ENCODE data around the gene GNAI1.

The GNAI1 gene

DNA sequence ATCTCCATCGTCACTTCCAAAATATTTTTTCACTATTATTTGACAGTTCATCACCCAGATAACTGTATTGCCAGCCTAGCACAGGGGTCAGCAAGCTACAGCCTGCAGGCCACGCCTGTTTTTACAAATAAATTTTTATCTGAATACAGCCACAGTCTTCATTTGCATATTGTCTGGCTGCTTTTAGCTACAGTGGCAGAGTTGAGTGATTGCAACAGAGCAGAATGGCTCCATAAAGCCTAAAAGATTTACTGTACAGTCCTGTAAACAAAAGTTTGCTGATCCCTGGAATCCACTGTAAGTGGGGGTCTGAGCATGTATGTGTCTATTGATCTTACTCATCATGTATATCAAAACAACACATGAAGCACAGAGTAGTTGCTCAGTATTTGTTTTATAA is 45.9 kb upstream of the GNAI1 start:
- no peak overlapping the region for H3K4me3 ChIP-seq (ENCODE audit: low read length)
- H3K27ac ChIP-seq (ENCODE audit: low read depth, low read length): no peak overlapping the region
- no peaks in the 10 kb centered on the region for H3K27me3 ChIP-seq (ENCODE audit: control insufficient read depth, low read length)
- H3K79me2 ChIP-seq (ENCODE audit: control insufficient read depth, low read length): no peaks in the 10 kb centered on the region
- no peaks in the 10 kb centered on the region for H3F3A ChIP-seq (ENCODE audit: control insufficient read depth, insufficient read depth)
- H3K4me2 ChIP-seq (ENCODE audit: low read length): 0 out of 2 replicates have a peak overlapping the region, but pooled peaks have one; percentile 9
- H3K9me2 ChIP-seq (replicated peaks; ENCODE audit: control insufficient read depth, low read length): no peaks in the 10 kb centered on the region
- H3K9me3 ChIP-seq (ENCODE audit: control insufficient read depth, insufficient read depth, low read length): no peaks in the 10 kb centered on the region
- H4K20me1 ChIP-seq (ENCODE audit: control insufficient read depth, insufficient read depth, low read depth, low read length): no peaks in the 10 kb centered on the region
- H3K4me1 ChIP-seq (ENCODE audit: control insufficient read depth, low read length): peaks cover 5% of the 10 kb centered on the region
- H3K36me3 ChIP-seq (ENCODE audit: control insufficient read depth, low read length): no peaks in the 10 kb centered on the region
- TF ChIP-seq, protein P1, sequence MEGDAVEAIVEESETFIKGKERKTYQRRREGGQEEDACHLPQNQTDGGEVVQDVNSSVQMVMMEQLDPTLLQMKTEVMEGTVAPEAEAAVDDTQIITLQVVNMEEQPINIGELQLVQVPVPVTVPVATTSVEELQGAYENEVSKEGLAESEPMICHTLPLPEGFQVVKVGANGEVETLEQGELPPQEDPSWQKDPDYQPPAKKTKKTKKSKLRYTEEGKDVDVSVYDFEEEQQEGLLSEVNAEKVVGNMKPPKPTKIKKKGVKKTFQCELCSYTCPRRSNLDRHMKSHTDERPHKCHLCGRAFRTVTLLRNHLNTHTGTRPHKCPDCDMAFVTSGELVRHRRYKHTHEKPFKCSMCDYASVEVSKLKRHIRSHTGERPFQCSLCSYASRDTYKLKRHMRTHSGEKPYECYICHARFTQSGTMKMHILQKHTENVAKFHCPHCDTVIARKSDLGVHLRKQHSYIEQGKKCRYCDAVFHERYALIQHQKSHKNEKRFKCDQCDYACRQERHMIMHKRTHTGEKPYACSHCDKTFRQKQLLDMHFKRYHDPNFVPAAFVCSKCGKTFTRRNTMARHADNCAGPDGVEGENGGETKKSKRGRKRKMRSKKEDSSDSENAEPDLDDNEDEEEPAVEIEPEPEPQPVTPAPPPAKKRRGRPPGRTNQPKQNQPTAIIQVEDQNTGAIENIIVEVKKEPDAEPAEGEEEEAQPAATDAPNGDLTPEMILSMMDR (IDR thresholded peaks at IDR 0.05; ENCODE audit: low read depth, low read length, poor library complexity, severe bottlenecking): no peak
- no peak for TF ChIP-seq EZH2phosphoT487 (IDR thresholded peaks at IDR 0.05; ENCODE audit: borderline replicate concordance, low read length)

DNA sequence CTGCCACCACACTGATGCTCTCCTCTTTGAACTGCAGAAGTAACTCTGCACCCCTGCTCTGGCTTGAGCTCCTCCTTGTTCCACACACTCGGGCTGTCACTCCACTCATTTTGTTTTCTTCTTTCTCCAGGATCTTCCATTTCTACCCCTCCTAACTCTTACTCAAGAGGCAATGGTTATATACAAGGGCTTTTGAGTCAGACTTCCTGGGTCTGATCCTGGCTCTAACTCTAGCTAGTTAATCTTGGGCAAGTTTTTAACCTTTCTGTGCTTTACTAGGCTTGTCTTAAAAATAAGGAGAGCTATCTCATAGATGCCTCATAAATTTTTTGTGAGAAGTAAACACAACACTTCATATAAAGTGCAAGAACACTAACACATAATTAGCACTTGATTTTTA is 45.3 kb upstream of the GNAI1 start:
- H3K9me2 ChIP-seq (replicated peaks; ENCODE audit: control insufficient read depth, low read length): no peaks in the 10 kb centered on the region
- peaks cover 5% of the 10 kb centered on the region for H3K4me1 ChIP-seq (ENCODE audit: control insufficient read depth, low read length)
- H3K4me2 ChIP-seq (ENCODE audit: low read length): no peak overlapping the region
- H3K79me2 ChIP-seq (ENCODE audit: control insufficient read depth, low read length): no peaks in the 10 kb centered on the region
- no peaks in the 10 kb centered on the region for H4K20me1 ChIP-seq (ENCODE audit: control insufficient read depth, insufficient read depth, low read depth, low read length)
- no peak overlapping the region for H3K4me3 ChIP-seq (ENCODE audit: low read length)
- TF ChIP-seq, protein P1 (IDR thresholded peaks at IDR 0.05; ENCODE audit: low read depth, low read length, poor library complexity, severe bottlenecking): no peak
- no peak for TF ChIP-seq EZH2phosphoT487 (IDR thresholded peaks at IDR 0.05; ENCODE audit: borderline replicate concordance, low read length)
- no peak overlapping the region for H3K27ac ChIP-seq (ENCODE audit: low read depth, low read length)
- H3K36me3 ChIP-seq (ENCODE audit: control insufficient read depth, low read length): no peaks in the 10 kb centered on the region
- no peaks in the 10 kb centered on the region for H3K9me3 ChIP-seq (ENCODE audit: control insufficient read depth, insufficient read depth, low read length)
- H3K27me3 ChIP-seq (ENCODE audit: control insufficient read depth, low read length): no peaks in the 10 kb centered on the region
- no peaks in the 10 kb centered on the region for H3F3A ChIP-seq (ENCODE audit: control insufficient read depth, insufficient read depth)

DNA sequence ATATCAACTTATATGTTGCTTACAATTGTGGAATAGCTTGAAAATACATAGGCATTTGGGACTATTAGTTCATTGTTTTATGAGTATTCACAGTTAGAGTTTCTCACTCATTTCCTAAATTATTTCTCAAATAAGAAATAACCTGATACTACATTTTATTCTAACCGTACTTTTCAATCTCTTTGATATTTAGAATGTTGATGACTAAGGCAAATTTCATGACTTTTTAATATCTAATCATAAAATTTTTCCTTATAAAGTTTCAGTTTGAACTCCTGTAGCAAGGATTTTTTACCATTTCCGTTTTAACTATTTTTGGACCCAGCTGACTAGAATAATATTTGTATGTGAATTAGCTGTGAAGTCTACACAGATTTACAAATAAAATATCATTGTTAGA is 41.3 kb upstream of the GNAI1 start:
- TF ChIP-seq EZH2phosphoT487 (IDR thresholded peaks at IDR 0.05; ENCODE audit: borderline replicate concordance, low read length): no peak
- TF ChIP-seq, protein P1 (IDR thresholded peaks at IDR 0.05; ENCODE audit: low read depth, low read length, poor library complexity, severe bottlenecking): no peak
- Histone ChIP-seq H3K4me1 (ENCODE audit: control insufficient read depth, low read length) (peaks cover 5% of the 10 kb centered on the region), H3K79me2 (ENCODE audit: control insufficient read depth, low read length) (no peaks in the 10 kb centered on the region), H3K9me3 (ENCODE audit: control insufficient read depth, insufficient read depth, low read length) (no peaks in the 10 kb centered on the region), H3K36me3 (ENCODE audit: control insufficient read depth, low read length) (no peaks in the 10 kb centered on the region), H3K4me3 (ENCODE audit: low read length) (no peak overlapping the region), H3K9me2 (replicated peaks; ENCODE audit: control insufficient read depth, low read length) (no peaks in the 10 kb centered on the region), H3K4me2 (ENCODE audit: low read length) (no peak overlapping the region), H3K27me3 (ENCODE audit: control insufficient read depth, low read length) (no peaks in the 10 kb centered on the region), H3F3A (ENCODE audit: control insufficient read depth, insufficient read depth) (no peaks in the 10 kb centered on the region), H4K20me1 (ENCODE audit: control insufficient read depth, insufficient read depth, low read depth, low read length) (no peaks in the 10 kb centered on the region), H3K27ac (ENCODE audit: low read depth, low read length) (no peak overlapping the region)

DNA sequence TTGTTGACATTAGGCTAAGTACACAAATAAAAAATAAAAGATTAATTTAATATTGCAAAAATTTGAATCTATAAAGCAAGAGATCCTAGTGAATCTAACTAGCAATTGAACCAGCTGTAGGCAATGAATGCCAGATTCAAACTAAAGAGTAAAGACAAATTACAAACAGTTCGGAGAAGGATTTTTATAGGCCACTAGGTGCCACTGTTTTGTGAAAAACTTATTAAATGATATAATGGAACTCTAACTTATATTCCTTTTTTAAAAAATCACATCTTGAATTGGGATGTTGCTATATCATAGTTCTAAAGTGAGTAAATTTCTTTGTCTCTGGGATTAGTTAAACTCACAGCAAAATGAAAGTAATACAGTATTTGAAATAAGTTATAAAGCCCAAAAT is 39.1 kb upstream of the GNAI1 start:
- no peaks in the 10 kb centered on the region for H3K9me3 ChIP-seq (ENCODE audit: control insufficient read depth, insufficient read depth, low read length)
- no peak overlapping the region for H3K4me3 ChIP-seq (ENCODE audit: low read length)
- no peak overlapping the region for H3K4me2 ChIP-seq (ENCODE audit: low read length)
- H4K20me1 ChIP-seq (ENCODE audit: control insufficient read depth, insufficient read depth, low read depth, low read length): no peaks in the 10 kb centered on the region
- no peaks in the 10 kb centered on the region for H3K36me3 ChIP-seq (ENCODE audit: control insufficient read depth, low read length)
- no peak overlapping the region for H3K27ac ChIP-seq (ENCODE audit: low read depth, low read length)
- TF ChIP-seq EZH2phosphoT487 (IDR thresholded peaks at IDR 0.05; ENCODE audit: borderline replicate concordance, low read length): no peak
- TF ChIP-seq, protein P1 (IDR thresholded peaks at IDR 0.05; ENCODE audit: low read depth, low read length, poor library complexity, severe bottlenecking): peak; percentile 36
- no peaks in the 10 kb centered on the region for H3K9me2 ChIP-seq (replicated peaks; ENCODE audit: control insufficient read depth, low read length)
- no peaks in the 10 kb centered on the region for H3F3A ChIP-seq (ENCODE audit: control insufficient read depth, insufficient read depth)
- no peaks in the 10 kb centered on the region for H3K4me1 ChIP-seq (ENCODE audit: control insufficient read depth, low read length)
- no peaks in the 10 kb centered on the region for H3K79me2 ChIP-seq (ENCODE audit: control insufficient read depth, low read length)
- H3K27me3 ChIP-seq (ENCODE audit: control insufficient read depth, low read length): no peaks in the 10 kb centered on the region
